ENCODE data around the gene PRR35.
A peak's percentile ranks its signal among the peaks of the same experiment; 100 is the strongest.

PRR35 gene

DNA sequence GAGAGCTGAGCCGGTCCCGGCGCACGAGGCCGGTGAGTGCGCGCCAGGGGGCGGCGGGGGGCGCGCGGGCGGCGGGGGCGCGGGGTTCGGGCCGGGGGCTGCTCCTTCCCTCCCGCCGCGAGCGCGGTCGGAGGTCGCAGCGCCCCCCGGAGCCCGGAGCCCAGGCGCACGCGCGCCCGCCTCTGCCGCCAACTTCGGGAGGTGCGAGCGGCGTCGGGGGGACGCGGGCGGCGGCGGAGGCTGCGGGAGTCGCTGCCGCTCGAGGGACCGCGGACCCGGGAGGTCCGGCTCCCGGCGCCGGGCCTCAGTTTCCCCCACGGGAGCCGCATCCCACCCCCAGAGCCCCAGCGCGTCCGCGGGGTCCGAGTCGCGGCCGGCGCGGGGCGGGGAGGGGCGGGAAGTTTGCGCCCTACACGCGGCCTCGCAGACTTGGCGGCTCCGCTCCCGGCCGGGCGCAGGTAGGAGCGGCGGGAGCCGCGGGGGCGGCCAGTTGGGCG is at the start of gene PRR35:
Gene PRR35 (plus strand): TSS at position 191 of the 497 bp plus-strand sequence. CDS start 2,901 bp downstream, outside the sequence.
- DNase-seq = no peak

DNA sequence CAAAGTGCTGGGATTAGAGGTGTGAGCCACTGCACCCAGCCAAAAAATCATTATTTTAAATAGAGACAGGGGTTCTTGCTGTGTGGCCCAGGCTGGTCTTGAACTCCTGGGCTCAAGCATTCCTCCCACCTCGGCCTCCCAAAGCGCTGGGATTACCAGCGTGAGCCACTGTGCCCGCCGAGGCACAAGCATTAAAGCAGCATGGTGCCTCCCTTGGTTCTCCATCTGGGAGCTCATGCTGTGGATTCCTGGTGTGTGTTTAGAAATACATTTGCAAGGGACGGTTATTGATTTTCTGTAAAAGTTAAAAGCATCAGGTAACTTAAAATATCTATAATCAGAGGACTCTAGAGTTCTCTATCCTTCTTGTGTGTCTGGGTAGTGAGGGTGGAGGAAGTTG is 47.4 kb upstream of the PRR35 start:
- no peak for DNase-seq

DNA sequence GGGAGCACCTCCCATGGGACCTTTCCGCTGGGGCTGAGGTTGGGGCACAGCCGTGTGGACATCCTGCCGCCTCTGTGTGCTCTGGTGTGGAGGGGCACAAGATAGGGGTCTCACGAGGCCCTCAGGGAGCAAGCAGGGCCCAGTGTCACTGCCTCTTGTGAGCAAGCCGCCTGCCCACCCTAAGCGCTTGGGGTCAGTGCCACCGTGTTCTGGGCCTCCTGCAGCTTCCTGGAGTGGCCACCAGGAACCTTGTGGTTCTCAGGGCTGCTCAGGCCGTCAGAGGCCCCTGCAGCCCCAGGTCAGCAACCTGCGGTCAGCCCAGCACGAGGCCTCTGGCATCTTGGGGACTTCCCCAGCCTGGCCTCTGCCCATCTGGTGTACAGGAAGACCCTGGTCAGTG is 46.2 kb upstream of the PRR35 start:
- DNase-seq = no peak

DNA sequence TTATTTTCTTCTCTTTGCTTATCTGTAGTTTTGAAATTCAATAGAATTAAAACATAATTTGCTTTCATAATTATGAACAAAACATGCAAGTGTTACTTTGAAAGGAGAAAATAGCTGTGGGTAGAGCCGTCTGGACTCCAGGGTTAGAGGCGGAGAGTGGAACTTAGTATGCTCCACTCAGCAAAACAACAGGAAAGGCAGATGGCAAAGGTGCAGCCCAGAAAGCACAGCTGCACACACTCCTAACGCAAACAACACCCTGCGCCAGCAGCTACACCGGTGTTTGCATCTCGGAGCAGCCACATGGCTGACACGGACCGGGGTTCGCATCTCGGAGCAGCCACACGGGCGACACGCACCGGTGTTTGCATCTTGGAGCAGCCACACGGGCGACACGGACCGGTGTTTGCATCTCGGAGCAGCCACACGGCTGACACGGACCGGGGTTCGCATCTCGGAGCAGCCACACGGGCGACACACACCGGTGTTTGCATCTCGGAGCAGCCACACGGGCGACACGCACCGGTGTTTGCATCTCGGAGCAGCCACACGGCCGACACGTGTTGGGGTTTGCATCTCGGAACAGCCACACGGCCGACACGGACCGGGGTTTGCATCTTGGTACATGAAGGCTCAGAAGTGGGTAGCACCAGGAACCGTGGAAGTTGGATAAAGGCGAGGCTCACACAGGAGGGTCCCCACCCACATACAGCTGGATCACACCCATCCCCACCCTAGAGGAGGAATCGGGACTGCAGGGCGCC is 44.8 kb upstream of the PRR35 start:
- no peak for DNase-seq

DNA sequence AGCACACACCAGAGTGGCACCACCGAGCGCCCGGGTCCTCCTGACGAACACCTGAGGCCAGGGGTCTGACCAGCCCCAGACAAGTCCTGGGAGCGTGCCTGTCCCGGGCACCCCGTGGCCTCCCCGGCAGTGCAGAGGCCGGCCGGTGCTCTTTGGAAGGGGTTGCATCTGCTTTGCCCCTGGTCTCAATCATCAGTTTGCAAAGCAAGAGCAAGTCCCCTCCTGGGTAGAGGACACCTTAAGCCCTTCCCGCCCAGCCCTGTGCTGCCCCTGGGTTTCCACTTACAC is 44.3 kb upstream of the PRR35 start:
- no peak for DNase-seq

DNA sequence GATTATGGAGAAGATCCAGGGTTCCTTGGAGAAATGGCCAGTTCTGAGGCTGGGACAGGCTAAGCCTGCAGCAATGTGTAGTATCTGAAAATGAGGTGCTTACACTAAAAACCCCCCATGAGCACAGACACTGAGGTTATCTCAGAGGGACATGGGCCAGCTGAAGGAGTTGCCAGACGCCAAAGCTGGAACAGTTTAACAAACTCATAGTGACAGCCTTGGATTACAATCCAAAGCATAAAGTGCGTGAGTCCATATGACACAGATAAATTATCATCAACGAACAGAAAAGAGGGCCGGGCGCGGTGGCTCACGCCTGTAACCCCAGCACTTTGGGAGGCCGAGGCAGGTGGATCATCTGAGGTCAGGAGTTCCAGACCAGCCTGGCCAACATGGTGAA is 43.9 kb upstream of the PRR35 start:
- no peak for DNase-seq

DNA sequence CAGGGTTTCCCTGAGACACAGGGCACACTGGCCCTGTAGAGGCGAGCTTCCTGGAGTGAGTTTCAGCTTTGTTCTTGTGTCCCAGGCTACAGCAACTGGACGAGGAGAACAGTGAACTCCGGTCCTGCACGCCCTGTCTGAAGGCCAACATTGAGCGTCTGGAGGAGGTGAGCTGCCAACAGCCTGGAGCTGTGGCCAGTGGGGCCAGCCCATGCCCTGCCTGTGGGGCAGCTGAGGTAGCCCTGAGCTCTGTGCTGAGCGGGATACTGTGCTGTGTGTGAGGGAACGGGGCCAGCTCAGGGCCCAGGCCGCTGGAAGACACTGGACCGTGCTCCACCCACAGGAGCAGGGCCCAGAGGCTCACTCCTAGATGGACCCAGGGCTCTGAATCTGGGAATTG is 41.3 kb upstream of the PRR35 start:
- no peak for DNase-seq

DNA sequence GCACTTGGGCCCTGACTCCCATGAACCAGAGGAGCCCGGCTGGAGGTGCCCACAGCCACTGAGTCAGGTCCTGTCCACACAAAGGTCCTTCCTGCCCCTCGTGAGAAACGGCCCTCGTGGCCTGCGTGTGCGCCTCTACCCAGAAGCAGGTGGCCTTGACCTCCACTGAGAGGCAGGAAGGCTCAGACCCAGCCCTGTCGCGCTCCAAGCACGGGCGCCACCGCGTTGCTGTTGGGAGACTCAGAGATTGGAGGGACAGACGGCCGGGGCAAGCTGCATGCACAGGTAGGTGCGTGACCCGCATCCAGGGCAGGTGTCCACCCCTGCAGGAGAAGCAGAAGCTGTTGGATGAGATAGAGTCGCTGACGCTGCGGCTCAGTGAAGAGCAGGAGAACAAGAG is 40.8 kb upstream of the PRR35 start:
- no peak for DNase-seq

DNA sequence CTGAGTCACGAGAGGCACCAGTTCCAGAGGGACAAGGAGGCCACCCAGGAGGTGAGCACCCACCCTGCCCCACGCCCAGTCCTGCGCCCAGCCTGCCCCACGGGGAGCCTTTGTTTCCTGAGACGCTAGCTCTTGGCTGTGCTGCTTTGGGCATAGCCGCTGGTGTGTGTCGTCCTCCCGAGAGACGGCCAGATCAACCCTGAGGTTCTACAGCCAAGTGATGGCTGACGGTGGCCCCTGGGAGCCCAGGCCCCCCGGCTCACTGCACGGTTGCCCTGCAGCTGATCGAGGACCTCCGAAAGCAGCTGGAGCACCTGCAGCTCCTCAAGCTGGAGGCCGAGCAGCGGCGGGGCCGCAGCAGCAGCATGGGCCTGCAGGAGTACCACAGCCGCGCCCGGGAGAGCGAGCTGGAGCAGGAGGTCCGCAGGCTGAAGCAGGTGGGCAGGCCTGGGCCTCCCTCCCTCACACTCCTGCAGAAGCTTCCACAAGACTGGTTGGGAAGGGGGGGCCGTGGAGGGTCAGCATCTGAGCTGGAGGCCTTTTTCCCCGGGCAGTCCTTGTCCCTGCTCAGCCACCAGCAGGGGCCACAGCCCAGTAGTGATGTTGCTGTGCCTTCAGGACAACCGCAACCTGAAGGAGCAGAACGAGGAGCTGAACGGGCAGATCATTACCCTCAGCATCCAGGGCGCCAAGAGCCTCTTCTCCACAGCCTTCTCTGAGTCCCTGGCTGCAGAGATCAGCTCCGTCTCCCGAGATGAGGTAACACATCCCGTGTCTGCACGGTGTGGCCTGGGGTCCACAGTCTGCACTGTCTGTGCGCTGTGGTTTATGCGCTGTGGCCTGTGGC is 40.1 kb upstream of the PRR35 start:
- DNase-seq = no peak

DNA sequence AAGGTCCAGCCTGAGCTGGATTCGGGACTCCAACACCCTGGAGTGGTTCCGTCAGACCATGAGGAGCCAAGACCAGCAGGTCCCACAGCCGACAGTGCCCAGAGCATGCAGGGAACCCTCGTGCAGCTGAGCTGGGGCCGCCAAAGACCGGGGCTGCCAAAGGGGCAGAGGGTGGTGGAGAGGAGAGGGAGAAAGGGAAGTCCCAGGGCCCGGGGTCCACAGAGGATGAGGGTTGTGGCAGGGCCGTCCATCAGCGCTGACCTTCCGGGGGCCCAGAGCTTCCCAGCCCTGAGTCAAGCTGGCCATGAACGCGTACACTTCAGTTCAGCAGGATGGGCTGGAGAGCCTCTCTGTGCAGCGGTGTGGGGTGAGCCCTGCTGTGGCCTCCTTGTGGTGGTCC is 39.3 kb upstream of the PRR35 start:
- no peak for DNase-seq

DNA sequence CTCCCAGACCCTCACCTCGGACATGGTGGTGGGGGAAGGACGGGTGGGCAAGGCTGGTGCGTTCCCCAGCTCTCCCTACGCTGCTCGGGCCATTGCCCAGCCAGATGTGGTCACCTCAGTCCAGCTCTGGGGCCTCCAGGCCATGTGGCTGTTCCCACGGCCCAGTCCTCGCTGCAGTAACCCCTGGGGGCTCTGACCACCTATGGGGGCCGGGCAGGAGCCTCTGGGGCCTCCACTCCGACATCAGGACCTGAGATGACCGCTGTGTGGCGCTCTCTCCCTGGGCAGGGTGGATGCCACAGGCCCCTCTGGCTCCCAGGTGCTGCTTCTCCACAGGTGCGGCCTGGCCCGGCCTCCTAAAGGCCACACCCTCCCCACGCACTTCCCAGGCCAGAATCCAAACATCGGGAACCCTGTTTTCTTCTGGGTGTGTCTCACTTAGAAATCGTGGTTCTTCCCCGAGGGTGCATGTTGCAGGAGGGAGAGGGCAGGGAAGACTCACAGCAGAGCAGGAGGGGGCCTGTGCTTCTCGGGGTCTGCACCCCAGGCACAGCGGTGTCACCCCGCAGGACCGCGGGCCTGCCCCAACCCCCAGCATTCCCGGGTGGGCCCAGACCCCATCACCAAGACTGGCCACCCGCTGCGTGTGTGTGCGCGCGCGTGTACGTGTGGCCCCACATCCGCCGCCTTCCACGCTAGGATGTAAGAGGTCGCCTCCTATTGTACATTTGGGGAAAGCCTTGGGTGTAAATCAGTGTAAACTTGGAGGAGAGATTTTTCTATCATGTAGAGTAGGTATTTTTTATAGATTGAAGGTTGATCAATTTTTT is 38.6 kb upstream of the PRR35 start:
- no peak for DNase-seq

DNA sequence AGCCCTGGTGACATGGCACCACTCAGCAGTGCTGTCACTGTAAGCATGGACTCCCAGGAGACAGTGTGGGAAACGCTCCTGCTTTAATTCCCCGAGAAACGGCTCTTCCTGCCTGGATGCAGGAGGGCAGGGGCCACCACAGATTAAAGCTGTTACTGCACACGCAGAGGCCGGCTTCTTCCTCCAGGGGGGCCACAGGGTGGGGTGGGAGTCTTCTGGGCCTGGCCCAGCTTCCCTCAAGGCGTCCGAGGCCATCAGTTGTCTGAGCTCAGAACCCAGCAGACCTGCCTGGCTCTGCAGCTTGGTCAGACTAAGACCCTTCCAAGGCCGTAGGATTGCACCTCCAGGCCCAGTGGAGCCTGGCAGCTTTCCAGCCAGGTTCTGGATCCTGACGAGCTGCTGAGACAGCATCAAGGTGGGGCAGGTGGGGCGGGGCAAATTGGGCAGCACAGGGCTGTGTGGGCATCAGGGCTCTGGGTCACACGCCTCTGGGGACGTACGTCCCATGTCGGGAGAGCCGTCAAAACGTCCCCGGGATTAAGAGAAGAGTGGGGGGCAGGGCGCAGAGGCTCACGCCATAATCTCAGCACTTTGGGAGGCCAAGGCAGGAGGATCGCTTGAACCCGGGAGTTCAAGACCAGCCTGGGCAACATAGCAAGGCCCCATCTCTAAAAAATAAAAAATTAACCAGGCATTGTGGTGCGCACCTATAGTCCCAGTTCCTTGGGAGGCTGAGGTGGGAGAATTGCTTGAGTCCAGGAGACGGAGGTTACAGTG is 37.7 kb upstream of the PRR35 start:
- no peak for DNase-seq

DNA sequence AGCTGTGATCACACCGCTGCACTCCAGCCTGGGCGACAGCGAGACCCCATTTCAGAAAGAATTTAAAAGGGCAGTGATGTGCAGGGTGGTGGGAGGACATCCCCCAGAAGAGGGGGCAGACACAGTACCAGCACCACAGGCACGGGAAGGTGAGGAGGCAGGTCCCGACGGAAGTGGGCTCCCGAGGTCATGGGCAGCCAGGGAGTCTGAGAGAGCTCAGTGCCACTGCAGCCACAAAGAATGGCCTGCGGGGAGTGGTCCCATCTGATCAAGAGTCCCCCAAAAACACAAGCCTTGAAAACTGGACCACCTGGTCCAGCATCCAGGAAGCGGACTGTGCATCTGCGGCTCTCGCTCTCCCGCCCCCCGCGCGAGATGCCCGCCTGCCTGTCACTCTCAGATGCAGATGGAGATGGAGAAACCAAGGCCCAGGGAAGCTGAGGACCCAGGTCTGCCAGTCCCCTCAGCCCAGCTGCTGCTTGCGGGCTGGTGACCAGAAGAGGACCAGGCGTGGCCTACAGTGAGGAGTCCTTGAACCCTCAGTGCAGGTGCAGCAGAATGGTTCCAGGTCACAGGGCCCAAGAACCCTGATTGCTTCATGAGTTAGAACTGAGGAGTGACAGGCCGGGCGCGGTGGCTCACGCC is 37.0 kb upstream of the PRR35 start:
- no peak for DNase-seq

DNA sequence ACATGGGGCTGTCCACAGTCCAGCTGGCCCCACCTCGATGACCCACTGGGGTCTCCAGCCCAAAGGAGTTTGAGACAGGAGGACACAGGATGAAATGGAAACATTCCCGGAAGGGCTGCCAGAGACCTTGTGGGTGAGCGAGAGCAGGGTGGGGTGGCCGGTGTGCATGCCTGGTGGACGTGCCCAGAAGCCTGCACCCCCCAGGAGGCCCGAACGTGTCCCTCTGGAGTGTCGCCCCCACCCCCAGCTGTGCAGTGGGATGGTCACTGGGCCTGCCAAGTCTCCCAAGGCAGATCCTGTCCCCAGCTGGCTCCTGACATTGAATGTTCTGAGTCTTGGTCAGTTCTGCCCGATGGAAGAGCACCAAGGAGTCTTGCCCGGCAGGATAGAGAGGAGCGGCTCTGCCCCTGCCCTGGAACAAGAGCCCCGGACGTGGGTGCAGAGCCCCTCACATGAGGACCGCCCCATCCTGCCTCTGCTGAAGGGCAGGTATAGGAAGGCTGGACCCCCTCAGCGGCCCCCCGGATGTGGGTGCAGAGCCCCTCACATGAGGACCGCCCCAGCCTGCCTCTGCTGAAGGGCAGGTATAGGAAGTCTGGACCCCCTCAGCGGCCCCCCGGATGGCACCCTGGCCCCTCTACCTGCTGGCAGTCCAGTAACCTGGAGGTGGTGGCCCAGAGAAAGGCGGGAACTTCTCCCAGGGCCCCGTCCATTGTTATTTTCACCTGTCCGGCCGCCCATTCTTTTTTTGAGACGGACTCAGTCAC is 35.7 kb upstream of the PRR35 start:
- no peak for DNase-seq

DNA sequence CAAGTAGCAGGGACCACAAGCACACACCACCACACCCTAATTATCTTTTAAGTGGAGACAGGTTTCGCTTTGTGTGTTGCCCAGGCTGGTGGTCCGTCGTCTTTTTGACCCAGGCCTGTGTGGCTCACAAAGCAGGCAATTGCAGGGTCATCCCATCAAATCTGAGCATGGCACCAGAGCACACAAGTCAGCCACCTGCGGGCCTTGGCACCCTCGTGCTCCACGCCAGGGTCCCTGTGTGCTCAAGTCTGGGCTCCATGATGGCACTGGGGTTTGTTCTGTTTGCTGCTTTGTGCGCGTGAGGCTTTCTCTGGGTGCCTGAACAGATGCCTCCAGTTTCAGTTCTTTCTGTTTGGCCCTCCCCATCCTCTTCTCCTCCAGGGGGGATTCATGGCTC is 35.1 kb upstream of the PRR35 start:
- no peak for DNase-seq

DNA sequence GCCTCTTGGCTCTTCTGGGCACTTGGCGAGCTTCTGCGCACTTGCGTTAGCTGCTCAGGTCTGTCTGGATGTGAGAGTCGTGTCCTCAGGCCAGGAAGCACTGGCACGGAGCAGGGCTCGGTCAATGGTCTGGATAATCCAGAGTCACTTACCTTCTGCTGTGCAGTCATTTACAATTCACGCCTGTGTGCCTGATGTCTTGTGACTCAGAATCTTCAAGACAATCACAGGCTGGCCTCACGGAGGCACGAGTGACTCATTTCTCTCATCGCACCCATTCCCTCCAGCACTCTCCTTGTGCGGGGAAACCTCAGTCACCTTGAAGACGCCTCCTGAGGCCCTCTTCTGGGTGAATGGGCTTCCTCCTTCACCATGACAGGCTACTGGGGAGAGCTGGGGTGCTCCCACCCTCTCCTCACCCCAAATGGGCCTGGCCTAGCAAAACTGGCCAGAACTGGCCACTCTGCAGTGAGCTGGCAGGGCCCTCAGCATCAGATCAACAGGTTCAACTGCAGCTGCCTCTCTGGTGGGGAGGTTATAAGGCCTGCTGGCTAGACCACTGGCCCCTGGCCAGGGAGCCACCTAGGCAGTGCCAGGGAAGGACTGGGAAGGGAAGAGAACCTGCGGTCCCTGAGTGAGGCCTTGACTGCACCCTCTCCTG is 34.5 kb upstream of the PRR35 start:
- DNase-seq = peak; percentile 88

DNA sequence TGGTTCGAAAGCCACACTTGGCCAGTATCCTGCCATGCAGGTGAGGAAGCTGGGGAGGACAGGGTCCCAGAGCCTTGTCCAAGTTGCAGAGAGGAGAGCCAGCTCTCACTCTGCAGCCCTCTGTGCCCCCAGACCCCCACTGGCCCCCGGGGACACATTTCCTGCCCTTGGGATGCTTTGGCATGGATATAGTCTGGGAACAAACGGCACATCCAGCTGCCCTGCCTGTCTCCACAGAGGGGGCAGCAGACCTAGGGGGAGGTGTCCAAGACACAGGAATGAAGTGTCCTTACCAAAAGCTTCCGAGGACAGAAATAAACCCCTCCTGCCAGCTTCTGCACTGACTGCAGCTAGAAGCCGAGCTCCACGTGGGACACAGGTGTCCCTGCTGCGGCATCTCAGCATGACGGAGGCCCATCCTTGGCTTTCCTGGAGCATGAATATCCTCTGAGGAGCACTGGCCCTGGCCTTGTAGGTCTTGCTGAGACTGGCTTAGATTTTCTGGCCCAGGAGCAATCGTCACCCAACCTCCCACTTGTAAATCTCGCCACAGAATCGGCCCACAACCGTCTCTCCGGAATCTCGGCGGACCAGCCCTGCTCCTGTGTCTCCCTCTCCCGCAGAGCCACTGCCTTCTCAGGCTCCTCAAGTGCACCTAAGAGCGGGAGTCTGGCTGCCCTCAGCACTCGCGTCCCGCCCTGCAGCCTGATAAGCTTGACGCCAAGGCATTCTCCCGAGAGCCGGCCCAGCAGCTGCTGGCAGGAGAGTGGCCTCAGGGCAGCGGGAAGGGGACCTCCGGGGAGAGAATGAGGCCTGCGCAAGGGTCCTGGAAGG is 33.8 kb upstream of the PRR35 start:
- peak; percentile 50 for DNase-seq

DNA sequence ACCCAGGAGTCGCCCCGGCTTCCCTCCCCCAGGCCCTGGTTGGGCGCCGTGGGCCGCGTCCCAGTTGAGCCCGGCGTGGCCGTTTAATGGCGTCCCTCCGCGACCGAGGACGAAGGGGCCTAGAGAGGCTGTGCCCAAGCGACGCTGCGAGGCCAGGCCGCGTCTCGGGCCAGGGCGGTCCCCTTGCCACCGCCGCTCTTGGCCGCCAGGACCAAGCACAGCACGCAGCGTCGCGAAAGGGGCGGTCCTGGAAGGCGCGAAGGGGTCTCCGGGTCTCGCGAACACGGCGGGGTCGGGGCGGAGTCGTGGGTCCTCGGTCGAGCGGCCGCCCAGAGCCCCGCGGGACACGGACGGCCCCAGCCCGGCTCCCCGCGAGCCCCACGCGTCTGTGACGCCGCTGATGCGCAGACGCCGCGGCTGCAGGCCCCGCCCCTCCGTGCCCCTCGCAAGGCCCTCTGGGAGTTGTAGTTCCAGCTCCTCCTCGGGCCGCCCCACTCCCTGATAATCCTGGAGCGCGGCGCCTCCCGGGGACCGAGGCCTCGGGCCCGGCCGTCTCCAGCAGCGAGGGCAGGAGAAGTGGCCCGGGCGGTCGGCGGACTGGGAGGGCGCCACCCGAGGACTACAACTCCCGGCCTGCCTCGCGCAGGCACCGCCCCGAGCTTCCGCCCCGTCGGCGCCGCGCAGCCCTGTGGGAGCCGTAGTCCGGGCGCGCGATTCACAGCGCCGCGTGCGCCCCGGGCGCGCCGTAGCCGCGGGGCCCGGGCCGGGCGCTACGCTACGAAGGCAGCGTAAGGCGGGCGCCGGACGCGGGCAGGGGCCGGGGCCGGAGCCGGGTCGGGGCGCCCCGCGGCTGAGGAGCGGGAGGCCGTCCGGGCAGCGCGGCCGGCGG is 32.9 kb upstream of the PRR35 start, which contains the start of gene CAPN15:
Gene CAPN15 (plus strand): TSS at position 698 of the 889 bp plus-strand sequence. CDS start 19,127 bp downstream, outside the sequence.
- peak; percentile 90 for DNase-seq

All from activated CD4-positive, alpha-beta T cell treated with anti-CD3 and anti-CD28 coated beads for 48 hours (primary cell).